Large intestine (tissue), 3 donors: ENCODE results near the gene TOMM40. TPM values are rescaled to one million over a fixed set of nuclear protein-coding genes. Genes with fewer than 3 reads are reported as not detected.
A peak's percentile ranks its signal among the peaks of the same experiment; 100 is the strongest.
"Not testable (repeated sequence)": the region's sequence is repeated elsewhere in the genome, so short reads cannot be mapped to it uniquely, and the experiment has no call there.

ENCODE experiments used
- DNase-seq, 2 donors: peaks; one replicate each; pipeline versions ENCODE4 v3.0.0 to v3.0.0-alpha.2; 2013
- H3K27ac ChIP-seq: one replicate; pipeline ENCODE4 v1.5.1; 2013; ENCODE audit warnings: low read length
- H3K27me3 ChIP-seq: 2 replicates; pipeline ENCODE4 v1.6.1; 2013; ENCODE audit warnings: low read length; ENCODE audit not compliant: control insufficient read depth, insufficient read depth
- H3K36me3 ChIP-seq: 2 replicates; pipeline ENCODE4 v1.6.1; 2013; ENCODE audit warnings: low read length; ENCODE audit not compliant: control insufficient read depth, insufficient read depth
- H3K4me1 ChIP-seq: one replicate; pipeline ENCODE4 v1.6.1; 2013; ENCODE audit warnings: low read length; ENCODE audit not compliant: control insufficient read depth, insufficient read depth
- H3K4me3 ChIP-seq: one replicate; pipeline ENCODE4 v1.5.1; 2013; ENCODE audit warnings: low read length
- H3K9me3 ChIP-seq: one replicate; pipeline ENCODE4 v1.6.1; 2013; ENCODE audit warnings: mild to moderate bottlenecking, low read depth, low read length, moderate library complexity; ENCODE audit not compliant: control insufficient read depth
- WGBS: methylation state at CpG from one replicate; pipeline ENCODE4 v1.1.5; 2013; ENCODE audit warnings: low lambda C conversion rate; ENCODE audit not compliant: insufficient coverage; 5-methylcytosine and 5-hydroxymethylcytosine counted together
- polyA plus RNA-seq: library from polyadenylated mRNA; unstranded; fragments of 120-200 nt; gene quantifications from one replicate; pipeline ENCODE4 v1.2.1, GENCODE V29; 2013

TOMM40 gene
- polyA plus RNA-seq, 1 donor: 37.2 TPM

GRCh38 chr19:44882619-44883397 is 8.2 kb upstream of the TOMM40 start:
- no CpG with 5 or more reads among the region's 19 CpGs for WGBS
- not testable (repeated sequence) for H3K4me1 ChIP-seq, H3K9me3 ChIP-seq, H3K27ac ChIP-seq, DNase-seq, H3K4me3 ChIP-seq, H3K27me3 ChIP-seq
- peaks cover 47% of the 10 kb centered on the region for H3K36me3 ChIP-seq

- H3K9me3 ChIP-seq: no peaks in the 10 kb centered on the region
- H3K4me1 ChIP-seq: no peaks in the 10 kb centered on the region
- no CpG with 5 or more reads among the region's 5 CpGs for WGBS
- no peak for DNase-seq
- peaks cover 42% of the 10 kb centered on the region for H3K36me3 ChIP-seq
- H3K27ac ChIP-seq: no peak overlapping the region
- H3K4me3 ChIP-seq: no peak overlapping the region
- no peaks in the 10 kb centered on the region for H3K27me3 ChIP-seq
Observed at GRCh38 chr19:44883922-44884321, 7.1 kb upstream of the TOMM40 start.

- no peak for DNase-seq
- Histone ChIP-seq H3K4me3 (no peak overlapping the region), H3K9me3 (no peaks in the 10 kb centered on the region), H3K27me3 (no peaks in the 10 kb centered on the region), H3K36me3 (peaks cover 37% of the 10 kb centered on the region), H3K27ac (no peak overlapping the region), H3K4me1 (peaks cover under 1% of the 10 kb centered on the region)
- WGBS: no CpG with 5 or more reads among the region's 4 CpGs
Observed at GRCh38 chr19:44884566-44884965, 6.5 kb upstream of the TOMM40 start.

- no CpG with 5 or more reads among the region's 6 CpGs for WGBS
- peaks cover 5% of the 10 kb centered on the region for H3K4me1 ChIP-seq
- H3K9me3 ChIP-seq: no peaks in the 10 kb centered on the region
- no peak for DNase-seq
- peaks cover 36% of the 10 kb centered on the region for H3K36me3 ChIP-seq
- no peak overlapping the region for H3K27ac ChIP-seq
- no peak overlapping the region for H3K4me3 ChIP-seq
- no peaks in the 10 kb centered on the region for H3K27me3 ChIP-seq
Observed at GRCh38 chr19:44886141-44886540, 4.9 kb upstream of the TOMM40 start.

GRCh38 chr19:44887648-44888047 is 3.4 kb upstream of the TOMM40 start:
- no peak overlapping the region for H3K27ac ChIP-seq
- peaks cover 37% of the 10 kb centered on the region for H3K36me3 ChIP-seq
- H3K27me3 ChIP-seq: no peaks in the 10 kb centered on the region
- H3K4me3 ChIP-seq: no peak overlapping the region
- H3K4me1 ChIP-seq: peaks cover 14% of the 10 kb centered on the region
- DNase-seq: no peak
- 93% methylated on average over 2 of the region's 4 CpGs for WGBS
- H3K9me3 ChIP-seq: no peaks in the 10 kb centered on the region

- not testable (repeated sequence) for H3K9me3 ChIP-seq, H3K4me3 ChIP-seq, H3K27ac ChIP-seq, DNase-seq, H3K27me3 ChIP-seq
- no CpG with 5 or more reads among the region's 5 CpGs for WGBS
- peaks cover 14% of the 10 kb centered on the region for H3K4me1 ChIP-seq
- H3K36me3 ChIP-seq: peaks cover 43% of the 10 kb centered on the region
Observed at GRCh38 chr19:44888335-44888734, 2.7 kb upstream of the TOMM40 start.

GRCh38 chr19:44889830-44890365 is 1.2 kb upstream of the TOMM40 start:
- H3K27me3 ChIP-seq: no peaks in the 10 kb centered on the region
- peak overlapping the region; percentile 51 for H3K4me3 ChIP-seq
- H3K4me1 ChIP-seq: peaks cover 14% of the 10 kb centered on the region
- DNase-seq: peak in 1 of 2 donors; percentile 14
- peaks cover 48% of the 10 kb centered on the region for H3K36me3 ChIP-seq
- H3K9me3 ChIP-seq: no peaks in the 10 kb centered on the region
- 17% methylated on average over 5 of the region's 17 CpGs for WGBS
- peak overlapping the region; percentile 89 for H3K27ac ChIP-seq

GRCh38 chr19:44890366-44891015 is 563 bp upstream of the TOMM40 start:
- DNase-seq: peak; percentile 100
- no peaks in the 10 kb centered on the region for H3K27me3 ChIP-seq
- peaks cover 50% of the 10 kb centered on the region for H3K36me3 ChIP-seq
- peaks cover 14% of the 10 kb centered on the region for H3K4me1 ChIP-seq
- peak overlapping the region; percentile 51 for H3K4me3 ChIP-seq
- WGBS: 0% methylated on average over 1 of the region's 40 CpGs
- peak overlapping the region; percentile 89 for H3K27ac ChIP-seq
- no peaks in the 10 kb centered on the region for H3K9me3 ChIP-seq

- Histone ChIP-seq H3K36me3 (peaks cover 51% of the 10 kb centered on the region), H3K9me3 (no peaks in the 10 kb centered on the region), H3K4me1 (peaks cover 14% of the 10 kb centered on the region), H3K27ac (no peak overlapping the region), H3K4me3 (no peak overlapping the region), H3K27me3 (no peaks in the 10 kb centered on the region)
- no peak for DNase-seq
- WGBS: no CpG with 5 or more reads among the region's 7 CpGs
Observed at GRCh38 chr19:44892932-44893331, 1.9 kb downstream of the TOMM40 start.

- Histone ChIP-seq H3K27ac (no peak overlapping the region), H3K27me3 (no peaks in the 10 kb centered on the region), H3K9me3 (no peaks in the 10 kb centered on the region), H3K4me3 (no peak overlapping the region), H3K4me1 (peaks cover 14% of the 10 kb centered on the region), H3K36me3 (peaks cover 49% of the 10 kb centered on the region)
- WGBS: 100% methylated on average over 2 of the region's 18 CpGs
- no peak for DNase-seq
Observed at GRCh38 chr19:44893332-44894051, 2.4 kb downstream of the TOMM40 start.
